Breast epithelium (tissue), 3 donors: ENCODE measurements around the gene NEDD4L.

Source experiments
- CTCF ChIP-seq, 3 donors: fragments of 450-650 bp; IDR thresholded peaks; one replicate each; pipeline ENCODE4 v1.5.1; 2016 to 2017; ENCODE audit warnings: antibody characterized with exemption in 3 of 3, mild to moderate bottlenecking in 3 of 3, moderate library complexity in 3 of 3
- POLR2A ChIP-seq: fragments of 450-650 bp; IDR thresholded peaks from one replicate; pipeline ENCODE4 v1.6.1; 2016; ENCODE audit warnings: antibody characterized with exemption, mild to moderate bottlenecking, moderate library complexity
- POLR2AphosphoS5 ChIP-seq, 3 donors: sonication (generic); formaldehyde crosslinking; IDR thresholded peaks; one replicate each; pipeline ENCODE4 v1.6.1; 2017; ENCODE audit warnings: antibody characterized with exemption in 3 of 3

GRCh38 chr18:58020567-58021107 lies 23.4 kb upstream of the NEDD4L start:
- no peak for TF ChIP-seq CTCF (IDR thresholded peaks at IDR 0.05)
- TF ChIP-seq POLR2A: no peak
- TF ChIP-seq POLR2AphosphoS5 (IDR thresholded peaks at IDR 0.05): no peak
